Activated CD4-positive, CD25-positive, alpha-beta regulatory T cell treated with anti-CD3 and anti-CD28 coated beads, Interleukin-2, amount 50 U/mL, for 72 hours (primary cell): Measurements from ENCODE around the gene MAD2L1.
A peak's percentile ranks its signal among the peaks of the same experiment; 100 is the strongest.

Experiments used
- DNase-seq: peaks from one replicate; pipeline ENCODE4 v3.0.0; 2021

MAD2L1 gene

DNA sequence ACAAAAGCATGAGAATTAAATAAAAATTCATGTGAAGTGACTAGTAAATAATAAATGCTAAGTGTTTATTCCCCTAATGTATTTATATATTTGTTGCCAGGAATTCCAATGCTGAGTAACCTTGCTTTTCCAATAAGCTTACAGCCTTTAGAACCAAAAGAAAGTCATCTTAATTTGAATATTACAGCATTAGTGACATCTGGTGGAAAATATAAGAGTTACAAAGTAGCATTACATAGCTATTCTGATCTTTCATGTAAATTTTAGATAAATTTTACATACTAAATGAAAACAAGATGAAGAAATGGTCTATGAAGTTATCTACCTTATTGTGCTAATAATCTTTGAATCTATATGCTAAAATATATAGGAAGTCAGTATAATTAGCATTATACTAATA lies 10.4 kb downstream of the MAD2L1 start:
- DNase-seq: no peak

DNA sequence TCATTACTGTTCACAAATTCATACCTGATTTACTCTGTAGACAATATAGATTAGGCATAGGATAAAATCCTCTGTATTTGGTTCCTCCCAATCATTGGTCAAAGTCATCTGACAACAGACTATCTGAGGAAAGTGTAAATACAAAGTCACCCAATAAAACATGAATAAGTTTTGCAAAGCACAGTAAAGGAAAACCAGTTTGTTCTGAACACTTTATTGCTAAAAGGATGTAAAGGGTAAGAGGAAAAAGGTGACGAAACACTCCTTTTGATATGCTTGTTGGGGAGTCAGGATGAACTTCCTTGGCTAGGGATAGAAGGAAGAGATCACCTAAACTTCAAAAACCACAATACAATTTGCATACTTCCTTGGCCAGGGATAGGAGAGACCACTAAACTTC lies 10.9 kb downstream of the MAD2L1 start:
- DNase-seq: no peak

DNA sequence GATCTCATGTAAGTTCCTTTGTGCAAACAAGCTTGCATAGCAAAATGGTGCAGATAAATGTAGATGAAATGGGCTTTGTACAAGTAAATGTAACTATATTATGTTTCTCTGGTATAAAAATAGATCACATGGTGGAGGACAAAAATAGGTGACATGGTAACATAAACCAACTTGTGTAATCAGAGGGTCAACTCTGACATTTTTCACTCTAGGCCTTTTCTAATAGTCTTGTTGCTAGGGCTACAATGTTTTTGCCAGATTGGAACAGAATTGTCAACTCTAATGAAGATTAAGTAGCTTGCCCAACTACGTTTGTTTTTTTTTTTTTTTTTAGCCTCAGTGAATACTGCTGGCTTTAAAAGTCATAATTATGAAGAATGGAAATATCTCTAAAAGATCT lies 11.5 kb downstream of the MAD2L1 start:
- DNase-seq: no peak

DNA sequence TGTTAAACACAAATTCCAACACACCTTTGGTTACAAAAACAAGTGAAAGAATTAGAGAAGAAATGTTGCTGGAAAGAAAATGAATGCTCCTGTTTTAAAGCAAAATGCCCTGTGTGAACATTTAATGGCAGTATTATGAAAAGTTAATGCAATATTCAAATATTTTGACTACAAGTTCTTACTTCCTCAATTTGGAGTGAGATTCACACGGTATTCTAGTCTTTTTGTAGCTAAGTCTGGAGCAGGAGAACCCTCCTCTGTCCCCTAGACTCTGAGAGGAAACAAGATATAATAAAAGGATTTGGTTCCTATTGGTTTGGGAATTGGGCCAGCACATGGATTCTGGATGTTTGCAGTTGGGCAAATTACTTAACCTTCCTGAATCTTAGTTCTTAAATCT lies 12.7 kb downstream of the MAD2L1 start:
- no peak for DNase-seq

DNA sequence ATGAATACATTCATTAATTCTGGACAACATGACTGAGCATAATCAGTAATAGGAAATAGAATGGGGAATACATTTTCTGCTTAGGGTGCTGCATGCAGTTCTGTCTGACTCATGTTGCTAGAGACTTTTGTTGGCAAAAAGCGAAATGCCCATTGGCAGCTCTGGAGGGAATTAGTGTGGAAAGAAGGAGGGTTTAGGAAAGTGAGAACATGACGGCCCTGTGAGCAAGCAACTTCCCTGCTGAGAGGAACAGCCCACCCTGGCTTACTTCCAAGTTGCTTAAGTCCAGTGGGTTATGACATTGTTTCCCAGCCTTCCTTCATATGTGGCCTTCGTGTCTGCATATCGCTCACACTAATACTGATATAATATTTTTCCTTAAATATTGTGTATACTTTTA lies 13.8 kb downstream of the MAD2L1 start:
- DNase-seq: no peak

DNA sequence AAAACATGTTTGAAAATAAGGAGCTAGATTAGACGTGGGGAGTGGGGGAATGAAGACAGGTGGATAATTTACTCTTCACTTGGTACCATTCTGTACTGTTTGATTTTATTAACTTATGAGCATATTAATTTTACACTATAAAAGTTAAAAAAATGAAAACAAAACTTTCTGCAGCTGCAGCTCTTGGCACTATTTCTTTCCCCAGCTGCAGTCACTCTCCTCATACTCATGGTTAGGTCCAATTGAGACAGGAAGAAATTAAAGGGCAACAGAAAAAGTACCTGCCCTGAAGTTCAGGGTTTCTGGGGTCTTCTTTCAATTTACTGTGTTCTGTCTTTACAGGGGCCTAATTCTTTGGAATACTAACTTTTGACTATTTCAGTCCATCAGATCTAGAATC lies 15.4 kb downstream of the MAD2L1 start:
- no peak for DNase-seq

DNA sequence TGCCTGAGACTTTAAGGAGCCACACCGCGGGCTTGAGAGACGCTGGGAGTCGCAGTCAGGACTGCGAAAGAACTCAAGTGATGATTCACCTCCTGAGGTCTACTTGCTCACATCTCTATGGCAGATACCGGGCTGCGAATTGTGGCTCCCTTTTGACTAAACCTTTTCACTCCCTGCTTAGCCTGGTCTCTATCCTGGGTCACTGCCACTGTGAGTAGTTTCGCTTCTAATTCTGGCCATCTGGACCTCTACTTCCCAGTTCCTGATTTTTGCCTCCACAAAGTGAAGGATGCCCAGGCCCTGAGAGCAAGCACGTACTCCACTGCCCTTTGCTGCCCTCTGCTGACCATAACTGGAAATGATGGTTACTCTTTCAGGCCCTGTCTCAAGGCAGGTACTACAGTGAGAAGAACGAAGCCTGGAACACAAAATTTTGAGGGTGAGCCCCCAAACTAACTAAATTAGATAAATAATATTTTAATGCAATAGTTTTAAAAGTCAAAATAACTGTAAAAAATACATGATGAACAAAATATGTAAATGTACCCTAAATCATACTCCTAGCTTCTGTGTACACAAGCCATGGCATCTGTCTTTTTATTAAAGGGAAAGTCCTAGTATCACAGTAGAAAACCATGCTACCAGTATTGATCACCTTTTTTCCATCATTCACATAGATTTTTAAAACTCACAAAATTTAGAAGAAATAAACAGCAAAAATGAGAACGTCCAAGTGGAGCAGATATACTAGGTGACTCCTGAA lies 16.7 kb downstream of the MAD2L1 start:
- peak; percentile 66 for DNase-seq

DNA sequence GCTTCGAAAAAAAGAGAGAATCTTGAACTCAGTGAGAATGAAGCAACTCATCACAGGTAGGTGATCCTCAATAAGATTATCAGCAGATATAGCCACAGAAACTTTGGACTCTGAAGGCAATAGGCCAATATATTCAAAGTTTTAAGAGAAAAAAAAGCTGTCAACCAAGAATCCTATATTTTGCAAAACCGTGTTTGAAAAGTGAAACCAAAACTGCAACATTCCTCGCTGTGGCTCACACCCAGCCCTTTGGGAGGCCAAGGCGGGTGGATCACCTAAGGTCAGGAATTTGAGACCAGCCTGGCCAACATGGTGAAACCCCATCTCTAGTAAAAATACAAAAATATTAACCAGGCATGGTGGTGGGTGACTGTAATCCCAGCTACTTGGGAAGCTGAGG lies 22.8 kb downstream of the MAD2L1 start:
- DNase-seq: no peak

DNA sequence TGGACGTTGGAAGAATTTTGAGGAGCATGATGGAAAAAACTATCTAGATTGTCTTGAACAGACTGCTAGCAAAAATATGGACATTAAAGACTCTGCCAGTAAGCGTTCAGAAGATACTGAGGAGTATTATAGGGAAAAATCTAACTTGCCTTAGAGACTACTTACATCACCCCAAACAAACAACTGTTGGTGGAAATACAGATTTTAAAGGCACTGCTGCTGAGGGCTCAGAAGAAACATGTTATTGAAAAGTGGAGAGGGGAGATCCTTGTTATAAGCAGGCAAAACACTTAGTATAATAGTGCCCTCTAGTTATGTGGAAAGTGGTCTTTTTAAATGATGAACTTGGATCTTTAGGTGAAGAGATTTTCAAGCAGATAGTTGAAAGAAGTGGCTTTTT lies 29.2 kb downstream of the MAD2L1 start:
- no peak for DNase-seq

DNA sequence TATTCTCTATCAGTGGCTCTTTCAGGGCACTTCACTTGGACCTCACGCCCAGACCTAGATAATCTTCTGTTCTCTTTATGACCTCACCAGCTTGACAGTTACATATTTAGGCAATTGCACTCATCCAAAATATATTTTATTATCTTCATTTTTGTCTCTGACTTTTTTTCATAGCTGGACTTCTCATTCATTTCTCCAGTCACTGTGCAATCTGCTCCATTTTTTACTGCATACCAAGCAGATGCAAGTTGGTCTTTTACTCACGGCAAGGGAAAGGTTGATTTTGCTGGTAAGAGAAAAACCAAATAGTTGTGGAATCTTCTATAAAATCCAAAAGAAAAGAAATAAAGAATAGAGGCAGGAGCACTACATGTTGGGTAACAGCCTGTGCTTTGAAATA lies 31.7 kb downstream of the MAD2L1 start:
- DNase-seq: no peak

DNA sequence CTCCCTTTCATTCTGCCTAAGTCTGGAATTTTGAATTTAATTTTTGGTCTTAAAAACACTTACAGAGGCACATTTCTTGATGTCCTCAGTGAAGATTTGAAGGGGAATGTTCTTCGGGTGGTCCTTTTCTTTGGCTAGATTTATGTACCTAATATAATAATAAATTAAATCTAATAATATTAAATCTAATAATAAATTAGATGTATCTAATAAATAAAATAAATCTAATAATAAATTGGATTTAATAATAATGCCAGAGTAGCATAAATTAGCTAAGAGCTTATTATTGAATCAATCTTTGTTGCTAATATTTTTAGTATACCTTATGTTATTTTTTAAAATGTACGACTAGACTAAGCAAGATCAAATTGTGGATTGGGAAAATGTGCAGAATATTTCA lies 39.8 kb downstream of the MAD2L1 start:
- no peak for DNase-seq

DNA sequence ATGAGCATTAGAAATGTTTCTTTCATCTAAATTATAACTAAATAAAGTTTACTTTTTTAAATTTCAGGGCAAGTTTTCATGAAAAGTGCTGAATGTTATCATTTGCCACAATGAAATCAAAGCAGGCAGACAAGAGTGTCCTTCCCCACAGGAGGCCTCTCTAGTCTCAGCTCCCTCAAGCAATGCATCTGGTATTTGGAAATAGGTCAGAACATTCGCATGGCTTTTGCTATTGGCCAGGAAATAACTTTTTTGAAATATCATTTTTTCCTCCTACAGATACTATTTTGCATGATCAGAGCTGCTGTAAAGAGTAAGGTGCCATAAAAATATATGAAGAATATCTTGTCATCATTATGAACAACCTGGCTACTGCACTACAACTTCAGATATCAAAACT lies 41.1 kb downstream of the MAD2L1 start:
- DNase-seq: no peak

DNA sequence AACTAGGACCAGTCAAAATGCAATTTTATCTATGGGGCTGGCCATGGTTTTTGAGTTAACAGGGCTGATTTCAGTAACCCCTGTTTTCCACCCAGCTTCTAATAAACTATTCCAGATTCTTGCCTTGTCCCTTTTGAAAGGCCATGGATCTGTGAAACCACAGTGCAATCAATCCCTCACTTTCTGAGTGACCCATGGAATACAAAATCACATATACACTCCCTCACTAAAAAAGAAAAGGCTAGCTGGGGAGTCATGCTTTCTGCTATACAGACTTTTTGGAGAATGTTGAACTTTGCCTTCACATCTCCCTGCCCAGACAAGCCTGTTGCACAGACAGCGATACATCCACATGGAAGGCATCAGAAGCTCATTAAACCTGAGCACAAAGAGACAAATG lies 47.9 kb downstream of the MAD2L1 start:
- DNase-seq: no peak

DNA sequence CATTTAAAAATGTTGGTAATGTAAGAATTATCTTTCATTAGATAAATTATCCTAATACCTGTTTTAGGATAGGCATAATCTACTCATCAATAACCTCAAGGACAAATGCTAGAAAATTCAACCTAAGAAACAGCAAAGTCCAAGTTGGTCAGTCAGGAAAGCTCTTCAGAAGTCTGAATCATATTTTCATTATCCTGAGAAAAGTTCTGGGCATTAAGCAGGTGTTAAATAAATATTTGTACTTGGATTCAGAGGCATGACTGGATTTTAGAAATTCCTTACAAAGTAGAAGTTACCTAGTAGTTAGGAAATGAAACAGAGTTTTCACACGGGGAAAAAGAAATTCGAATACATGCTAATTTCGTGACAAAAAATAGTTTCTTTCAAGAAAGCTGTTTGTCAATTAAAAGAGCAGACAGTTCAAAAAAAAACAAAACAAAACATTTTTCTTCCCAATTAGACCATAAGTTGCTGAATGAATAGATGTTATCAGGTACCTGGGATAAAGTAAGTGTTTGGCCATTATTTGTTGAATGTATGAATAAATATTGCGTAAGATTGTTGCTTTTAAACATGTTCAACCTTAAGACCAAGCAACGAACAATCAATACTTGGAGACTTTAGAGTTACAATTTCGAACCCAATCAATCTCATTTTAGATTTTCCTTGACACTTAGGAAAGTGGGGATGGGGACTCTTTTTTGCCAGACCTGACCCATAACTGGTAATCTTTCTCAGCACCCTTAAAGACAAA lies 48.5 kb downstream of the MAD2L1 start:
- no peak for DNase-seq

DNA sequence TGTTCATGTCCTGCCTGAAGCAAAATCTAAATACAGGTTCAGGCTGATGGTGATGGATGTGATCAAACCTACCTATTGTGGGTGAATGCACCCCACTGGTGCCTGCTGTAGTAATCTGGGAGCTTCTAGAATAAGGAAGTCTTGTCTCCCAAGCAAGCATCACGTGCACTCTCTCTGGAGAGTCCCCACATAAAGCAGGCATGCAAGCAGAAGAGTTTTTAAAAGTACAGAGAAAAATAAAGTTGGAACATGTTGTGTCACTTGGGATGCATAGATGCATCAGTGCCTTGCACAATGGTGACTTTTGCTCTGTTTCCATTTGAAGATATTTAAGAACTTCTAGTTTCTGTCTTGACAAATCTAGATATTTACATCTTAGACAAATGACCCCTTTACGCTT lies 54.9 kb downstream of the MAD2L1 start:
- no peak for DNase-seq

DNA sequence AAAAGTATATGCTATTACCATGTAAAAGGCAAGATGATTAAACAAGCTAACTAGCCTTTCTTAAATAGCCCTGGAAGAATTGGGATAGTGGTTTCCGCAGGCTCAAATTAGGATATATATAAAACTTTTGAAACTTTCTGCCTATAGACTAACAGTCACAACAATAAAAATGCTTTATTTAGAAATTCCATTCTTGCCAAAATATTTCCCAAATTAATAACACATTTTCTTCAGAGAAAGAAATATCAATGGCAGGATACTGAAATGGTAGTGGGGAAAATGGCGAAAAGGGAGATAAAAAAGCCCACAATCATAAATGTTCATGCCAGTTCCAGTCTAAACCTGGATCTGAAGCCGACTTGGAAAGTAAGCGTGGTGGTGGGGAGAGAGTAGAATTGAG lies 56.0 kb downstream of the MAD2L1 start:
- no peak for DNase-seq

DNA sequence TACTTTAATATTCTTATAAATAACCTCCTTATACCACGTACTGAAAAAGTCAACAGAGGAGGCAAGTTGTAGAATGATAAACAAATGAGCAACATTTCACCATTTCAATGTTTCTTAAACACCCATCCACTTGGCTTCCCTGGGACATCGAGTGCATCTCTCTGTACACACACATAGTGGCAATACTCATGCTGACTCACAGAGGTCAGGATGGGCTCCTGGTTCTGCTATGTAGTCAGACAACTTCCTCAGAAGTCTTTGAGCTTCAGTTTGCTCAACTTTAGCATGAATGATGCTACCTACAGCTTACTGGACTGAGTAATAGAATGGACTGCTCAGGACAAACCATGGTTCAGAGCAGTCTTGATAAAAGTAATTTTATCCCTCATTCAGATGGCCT lies 56.9 kb downstream of the MAD2L1 start:
- DNase-seq: no peak

DNA sequence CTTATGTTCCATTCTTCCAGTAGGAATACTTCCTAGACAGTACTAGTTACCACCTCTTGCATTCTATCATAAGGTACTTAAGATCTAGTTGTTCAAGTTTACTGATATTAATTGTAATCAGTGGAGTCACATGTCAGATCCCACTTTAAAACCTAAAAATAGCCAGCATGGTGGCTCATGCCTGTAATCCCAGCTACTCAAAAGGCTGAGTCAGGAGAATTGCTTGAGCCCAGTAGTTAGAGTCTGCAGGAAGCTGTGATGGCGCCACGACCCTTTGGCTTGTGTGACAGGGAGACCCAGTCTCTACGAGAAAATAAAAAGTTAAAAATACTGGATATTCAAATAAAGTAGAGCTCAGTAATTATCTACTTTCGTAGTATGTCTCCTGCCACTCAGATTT lies 57.7 kb downstream of the MAD2L1 start:
- DNase-seq: no peak

DNA sequence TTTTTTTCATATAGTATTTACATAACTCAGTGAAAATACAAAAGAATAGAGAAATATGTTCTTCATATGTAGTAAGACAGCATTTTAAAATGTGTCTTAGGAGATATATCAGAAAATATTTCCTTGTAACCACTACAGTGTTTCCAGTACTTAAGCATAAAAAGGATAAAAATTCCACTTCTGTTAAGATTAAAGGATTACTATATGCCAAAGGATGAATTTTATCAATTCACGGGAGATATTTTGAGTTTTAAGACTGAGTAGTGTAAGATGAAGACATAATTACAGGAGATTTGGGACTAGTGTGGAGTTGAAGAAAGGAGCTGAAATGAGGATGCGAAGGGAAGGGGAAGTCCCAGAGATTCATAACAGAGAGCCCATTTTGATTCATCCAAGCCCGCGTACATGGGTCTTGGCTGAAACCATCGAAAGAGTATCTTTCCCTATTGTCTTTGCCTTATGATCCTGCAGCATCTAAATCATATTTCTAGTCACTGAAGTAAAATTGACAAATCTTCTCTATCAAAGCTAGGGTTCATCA lies 58.7 kb downstream of the MAD2L1 start:
- DNase-seq: no peak

DNA sequence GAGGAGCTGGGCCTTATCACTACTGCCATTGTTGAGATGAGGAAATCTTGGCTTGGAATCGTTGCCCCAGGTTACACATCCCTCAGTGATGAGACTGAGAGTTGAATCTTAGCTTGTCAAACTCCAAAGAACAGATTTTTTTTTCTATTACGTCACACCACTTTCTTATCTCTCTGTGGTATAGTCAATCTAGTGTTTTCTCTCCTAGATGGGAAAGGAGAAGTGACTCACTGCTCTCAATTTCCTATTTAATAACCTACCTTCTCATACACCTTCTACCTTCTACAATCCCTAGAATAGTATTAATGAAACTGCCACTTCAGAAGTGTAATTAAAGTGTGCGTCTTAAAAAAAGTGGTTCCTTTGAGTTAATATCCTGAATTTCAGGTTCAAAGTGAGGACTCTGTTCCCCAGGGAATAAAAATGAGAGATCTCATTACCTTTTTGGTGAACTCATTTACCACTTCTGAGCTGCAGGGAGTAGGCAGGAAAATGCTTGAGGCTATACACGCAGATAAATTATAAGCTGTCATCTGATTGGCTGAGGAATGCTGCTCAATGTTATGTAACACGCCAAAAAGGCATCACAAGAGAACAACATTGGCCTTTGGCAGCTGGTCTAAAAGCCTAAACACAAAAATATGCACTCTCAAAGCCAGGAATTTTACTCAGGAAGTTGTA lies 59.3 kb downstream of the MAD2L1 start:
- DNase-seq: no peak
